ENCODE measurements around the gene EFTUD2. TPM values are rescaled to one million over a fixed set of nuclear protein-coding genes. Genes with fewer than 3 reads are reported as not detected.

Gene EFTUD2
- total and polyA plus RNA-seq, 2 of the 8 experiments (the other 6 are each of a cell fraction or from before 2014, with no cell fraction given): 118 to 195 TPM

DNA sequence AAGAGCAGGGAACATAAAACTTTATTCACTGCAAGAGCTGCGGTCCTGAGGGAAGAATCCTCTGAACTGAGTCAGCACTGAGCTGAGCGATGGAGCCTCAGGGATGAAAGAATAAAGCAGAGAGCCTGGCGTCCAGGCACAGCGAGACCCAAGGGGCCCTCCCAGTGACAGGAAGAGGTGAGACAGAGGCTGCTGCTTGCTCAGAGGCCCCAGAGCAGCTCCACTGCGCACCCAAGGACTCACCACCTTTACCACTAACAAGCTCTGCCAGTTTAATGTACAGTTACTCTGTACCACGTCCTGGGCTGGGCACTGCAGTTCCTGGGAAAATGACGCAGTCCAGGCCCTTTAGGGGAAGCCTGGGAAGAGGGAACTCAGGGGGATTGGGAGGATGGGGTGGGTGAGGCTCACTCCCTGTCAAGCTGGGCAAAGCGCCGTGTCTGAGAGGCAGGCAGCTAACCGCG lies 10.5 kb upstream of the EFTUD2 start:
- H3K4me1 ChIP-seq (replicated peaks in 1 of 4; ENCODE audit: control insufficient read depth in 3 of 4, insufficient read depth in 4 of 4, low read length in 3 of 4): peaks cover 0 to 11% (median 5%) of the 10 kb centered on the region in 4 experiments; a peak in 6 of 7 replicates
- no peak overlapping the region for H2AFZ ChIP-seq (ENCODE audit: low read length)
- H3K27me3 ChIP-seq (replicated peaks in 1 of 4; ENCODE audit: control insufficient read depth in 3 of 4, extremely low read depth in 1 of 4, insufficient read depth in 3 of 4, low read length in 3 of 4): peaks cover 0 to 21% (median 15%) of the 10 kb centered on the region in 4 experiments; a peak in 6 of 7 replicates
- H3K56ac ChIP-seq (replicated peaks; ENCODE audit: insufficient read length, low read depth, low read length): no peak overlapping the region
- H4K20me1 ChIP-seq (replicated peaks in 1 of 2; ENCODE audit: control insufficient read depth in 1 of 2, insufficient read depth in 2 of 2, low read length in 2 of 2): no peaks in the 10 kb centered on the region
- H2BK20ac ChIP-seq (ENCODE audit: low read length): no peak overlapping the region
- H3K18ac ChIP-seq (ENCODE audit: extremely low read depth, low read length): no peak overlapping the region
- no peak overlapping the region for H2BK15ac ChIP-seq (ENCODE audit: low read length)
- H3K4me3 ChIP-seq (ENCODE audit: extremely low read depth in 1 of 4, insufficient read depth in 2 of 4, low read depth in 3 of 4, low read length in 4 of 4): no peak overlapping the region
- no peak overlapping the region for H3K4me2 ChIP-seq (ENCODE audit: insufficient read depth in 1 of 2, low read depth in 2 of 2, low read length in 2 of 2)
- no peak overlapping the region for H4K8ac ChIP-seq (ENCODE audit: extremely low read depth, insufficient read depth, low read length)
- ChIA-PET POLR2A (ENCODE audit: partially characterized antibody) (interaction anchor here (0.9 to 4.0 kb wide), 4 partner anchors 10 to 151 kb away, joined by 3 to 23 read pairs (median 13); partner anchors contain the start of genes EFTUD2 and NMT1), CTCF (ENCODE audit: partially characterized antibody) (interaction anchor here (0.9 to 8.4 kb wide), 12 partner anchors 9 to 226 kb away, joined by 3 to 83 read pairs (median 4); partner anchors contain the start of genes ACBD4 and EFTUD2)
- FAIRE-seq: no peak
- no peak overlapping the region for H2BK12ac ChIP-seq (ENCODE audit: low read depth, low read length)
- H3K4ac ChIP-seq (replicated peaks; ENCODE audit: insufficient read length, low read depth, low read length): no peak overlapping the region
- H2BK120ac ChIP-seq (replicated peaks; ENCODE audit: low read depth, low read length): no peak overlapping the region
- no peak overlapping the region for H4K5ac ChIP-seq (ENCODE audit: insufficient read length, low read depth, low read length)
- no peak overlapping the region for H3K9ac ChIP-seq (replicated peaks in 1 of 4; ENCODE audit: extremely low read depth in 1 of 4, low read depth in 3 of 4, low read length in 3 of 4)
- H3K79me1 ChIP-seq (ENCODE audit: low read depth, low read length): no peaks in the 10 kb centered on the region
- no peaks in the 10 kb centered on the region for H3K36me3 ChIP-seq (ENCODE audit: control insufficient read depth in 2 of 4, insufficient read depth in 4 of 4, low read length in 3 of 4)
- H3K79me2 ChIP-seq (ENCODE audit: control insufficient read depth in 1 of 2, insufficient read depth in 2 of 2, low read length in 2 of 2): no peaks in the 10 kb centered on the region
- H2AK5ac ChIP-seq (ENCODE audit: low read depth, low read length): no peak overlapping the region
- H3K14ac ChIP-seq (ENCODE audit: insufficient read length): no peak overlapping the region
- no peak overlapping the region for H4K91ac ChIP-seq (replicated peaks; ENCODE audit: insufficient read length, low read length)
- no peak overlapping the region for H3K23ac ChIP-seq (ENCODE audit: insufficient read length)
- 85% methylated on average over 11 of the region's 11 CpGs; no CpG with 5 or more reads in 1 of the 2 experiments for WGBS, 2 experiments (ENCODE audit: extremely low coverage in 1 of 2, insufficient coverage in 1 of 2, insufficient read length in 1 of 2, insufficient replicate concordance in 2 of 2, low coverage in 1 of 2, low lambda C conversion rate in 2 of 2, missing lambda C conversion rate in 1 of 2)
- H3K27ac ChIP-seq (ENCODE audit: low read depth, low read length): no peak overlapping the region
- no peaks in the 10 kb centered on the region for H3K9me3 ChIP-seq (ENCODE audit: insufficient read depth in 2 of 2, low read depth in 1 of 2, low read length in 1 of 2)
- no peak overlapping the region for H2BK5ac ChIP-seq (ENCODE audit: low read depth, low read length)
- peaks cover 6% of the 10 kb centered on the region for H3K23me2 ChIP-seq (ENCODE audit: low read depth, low read length)
- DNase-seq (ENCODE audit: low read depth in 1 of 2, low spot score in 2 of 2): no peak
- TF ChIP-seq CTBP2 (IDR thresholded peaks at IDR 0.05; ENCODE audit: borderline replicate concordance, insufficient read depth, insufficient read length, low read length) (no peak), POU5F1 (IDR thresholded peaks at IDR 0.05; ENCODE audit: low read depth, low read length) (no peak), SAP30 (IDR thresholded peaks at IDR 0.05; ENCODE audit: insufficient read depth, insufficient replicate concordance, low read length) (no peak), ATF3 (IDR thresholded peaks at IDR 0.05; ENCODE audit: insufficient read depth, low read depth, low read length) (no peak), SUZ12 (IDR thresholded peaks at IDR 0.05; ENCODE audit: low read length) (no peak), CREB1 (IDR thresholded peaks at IDR 0.05) (no peak), EP300 (IDR thresholded peaks at IDR 0.05; ENCODE audit: borderline replicate concordance in 1 of 2, low read depth in 2 of 2, low read length in 2 of 2) (no peak), PHF8 (conservative IDR thresholded peaks at IDR 0.05; ENCODE audit: low read depth, low read length) (no peak), TCF12 (IDR thresholded peaks at IDR 0.05; ENCODE audit: low read depth, low read length) (no peak), CHD1 (IDR thresholded peaks at IDR 0.05; ENCODE audit: low read depth, low read length) (no peak), JUND (IDR thresholded peaks at IDR 0.05; ENCODE audit: low read length) (no peak), FOSL1 (IDR thresholded peaks at IDR 0.05; ENCODE audit: insufficient read depth, low read depth, low read length) (no peak)
